Nephron progenitor cell (in vitro differentiated cells): ENCODE measurements around the gene SIX3.
A peak's percentile ranks its signal among the peaks of the same experiment; 100 is the strongest.

Source experiments
- DNase-seq: peaks from one replicate; pipeline ENCODE4 v3.0.0; 2021
- H3K27ac Mint-ChIP-seq: 2 replicates; pipeline ENCODE4 v1.8.0; 2021; ENCODE audit warnings: mild to moderate bottlenecking, moderate library complexity, mixed read lengths
- H3K27me3 Mint-ChIP-seq: 2 replicates; pipeline ENCODE4 v1.8.0; 2021; ENCODE audit warnings: mild to moderate bottlenecking, low read depth, mixed read lengths; ENCODE audit not compliant: poor library complexity
- H3K36me3 Mint-ChIP-seq: 2 replicates; pipeline ENCODE4 v1.8.0; 2021; ENCODE audit warnings: low read depth, mixed read lengths
- H3K4me1 Mint-ChIP-seq: 2 replicates; pipeline ENCODE4 v1.8.0; 2021; ENCODE audit warnings: mixed read lengths
- H3K4me3 Mint-ChIP-seq: 2 replicates; pipeline ENCODE4 v1.8.0; 2021; ENCODE audit warnings: mild to moderate bottlenecking, moderate library complexity, mixed read lengths
- H3K9me3 Mint-ChIP-seq: 2 replicates; pipeline ENCODE4 v1.8.0; 2021; ENCODE audit warnings: mild to moderate bottlenecking, moderate library complexity, mixed read lengths
- TF ChIP-seq, protein P1 (sequence below): fragments of 200-600 bp; sonication (generic); IDR thresholded peaks from 2 replicates; pipeline ENCODE4 v1.5.0; 2021; ENCODE audit warnings: antibody characterized with exemption

Gene SIX3

DNA sequence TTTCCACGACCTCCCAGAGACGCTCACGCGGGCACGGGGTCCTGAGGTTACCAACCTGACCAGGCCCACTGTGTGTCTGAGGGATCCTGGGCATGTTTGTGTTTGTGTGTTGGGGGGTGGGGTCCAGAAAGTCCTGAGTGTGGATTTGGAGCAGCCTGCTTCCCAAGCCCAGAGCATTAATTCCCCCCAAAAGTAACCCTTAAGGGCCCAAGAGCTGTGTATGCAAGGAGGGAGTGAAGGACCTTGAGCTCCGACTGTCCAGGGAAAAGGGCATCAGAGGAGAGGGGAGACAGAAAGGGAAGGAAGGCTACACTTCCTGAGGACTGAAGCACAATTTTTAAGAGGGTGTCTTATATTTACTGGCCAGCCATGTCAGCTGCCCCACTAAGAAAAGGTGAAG is 5.2 kb upstream of the SIX3 start:
- no peak for DNase-seq
- Mint-ChIP-seq H3K36me3 (no peaks in the 10 kb centered on the region), H3K9me3 (no peaks in the 10 kb centered on the region), H3K4me3 (no peak overlapping the region), H3K27me3 (peaks cover 98% of the 10 kb centered on the region), H3K4me1 (peaks cover 6% of the 10 kb centered on the region), H3K27ac (no peak overlapping the region)
- TF ChIP-seq, protein P1, sequence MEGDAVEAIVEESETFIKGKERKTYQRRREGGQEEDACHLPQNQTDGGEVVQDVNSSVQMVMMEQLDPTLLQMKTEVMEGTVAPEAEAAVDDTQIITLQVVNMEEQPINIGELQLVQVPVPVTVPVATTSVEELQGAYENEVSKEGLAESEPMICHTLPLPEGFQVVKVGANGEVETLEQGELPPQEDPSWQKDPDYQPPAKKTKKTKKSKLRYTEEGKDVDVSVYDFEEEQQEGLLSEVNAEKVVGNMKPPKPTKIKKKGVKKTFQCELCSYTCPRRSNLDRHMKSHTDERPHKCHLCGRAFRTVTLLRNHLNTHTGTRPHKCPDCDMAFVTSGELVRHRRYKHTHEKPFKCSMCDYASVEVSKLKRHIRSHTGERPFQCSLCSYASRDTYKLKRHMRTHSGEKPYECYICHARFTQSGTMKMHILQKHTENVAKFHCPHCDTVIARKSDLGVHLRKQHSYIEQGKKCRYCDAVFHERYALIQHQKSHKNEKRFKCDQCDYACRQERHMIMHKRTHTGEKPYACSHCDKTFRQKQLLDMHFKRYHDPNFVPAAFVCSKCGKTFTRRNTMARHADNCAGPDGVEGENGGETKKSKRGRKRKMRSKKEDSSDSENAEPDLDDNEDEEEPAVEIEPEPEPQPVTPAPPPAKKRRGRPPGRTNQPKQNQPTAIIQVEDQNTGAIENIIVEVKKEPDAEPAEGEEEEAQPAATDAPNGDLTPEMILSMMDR: no peak

DNA sequence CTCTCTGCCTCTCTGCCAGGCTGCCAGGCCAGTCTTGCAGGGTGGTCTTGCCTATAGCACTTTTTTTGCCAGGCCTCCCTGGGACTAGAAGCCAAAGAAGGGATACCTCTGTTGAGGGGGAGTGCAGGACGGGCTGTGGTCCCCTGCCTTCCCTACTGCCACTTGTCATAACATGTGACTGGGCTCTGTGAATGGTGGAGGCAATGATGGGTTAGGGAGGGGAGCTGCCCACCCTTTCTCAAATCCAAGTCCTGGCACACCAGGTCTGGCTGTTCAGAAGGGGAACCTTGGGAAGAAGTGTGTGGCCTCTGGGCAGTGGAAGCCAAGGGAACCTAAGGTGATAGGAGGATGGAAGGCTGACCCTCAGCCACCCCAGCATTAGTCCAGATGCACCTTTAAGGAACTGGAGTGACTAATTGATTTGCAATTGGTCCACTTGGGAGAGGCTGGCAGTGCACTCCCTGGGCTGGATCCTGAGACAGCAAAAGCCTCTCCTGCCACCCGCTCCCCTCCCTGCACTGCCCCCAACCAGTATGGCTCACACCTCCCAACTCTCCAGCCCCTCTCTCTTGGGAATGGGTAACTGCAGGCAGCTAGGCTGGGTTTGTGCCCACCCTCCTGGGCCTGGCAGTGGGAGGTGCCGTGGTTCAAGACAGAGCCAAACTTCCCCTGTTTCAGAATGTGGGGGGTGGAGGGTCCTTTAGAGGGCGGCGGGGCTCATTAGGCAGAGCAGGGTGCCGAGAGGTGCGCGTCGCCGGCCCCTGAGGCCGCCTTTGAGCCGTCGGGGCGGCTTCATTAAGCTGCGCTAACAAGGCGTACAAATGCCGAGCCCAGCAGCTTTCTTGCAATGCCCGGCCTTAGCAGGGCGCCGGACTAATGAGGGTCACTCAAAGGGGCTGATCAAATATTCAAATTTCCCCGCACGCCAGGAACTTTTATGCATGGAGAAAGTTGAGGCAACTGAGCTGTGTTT is 4.5 kb upstream of the SIX3 start:
- DNase-seq: no peak
- Mint-ChIP-seq H3K27ac (no peak overlapping the region), H3K4me1 (peaks cover 12% of the 10 kb centered on the region), H3K27me3 (peaks cover 98% of the 10 kb centered on the region), H3K36me3 (no peaks in the 10 kb centered on the region), H3K4me3 (no peak overlapping the region), H3K9me3 (no peaks in the 10 kb centered on the region)
- TF ChIP-seq, protein P1: no peak

DNA sequence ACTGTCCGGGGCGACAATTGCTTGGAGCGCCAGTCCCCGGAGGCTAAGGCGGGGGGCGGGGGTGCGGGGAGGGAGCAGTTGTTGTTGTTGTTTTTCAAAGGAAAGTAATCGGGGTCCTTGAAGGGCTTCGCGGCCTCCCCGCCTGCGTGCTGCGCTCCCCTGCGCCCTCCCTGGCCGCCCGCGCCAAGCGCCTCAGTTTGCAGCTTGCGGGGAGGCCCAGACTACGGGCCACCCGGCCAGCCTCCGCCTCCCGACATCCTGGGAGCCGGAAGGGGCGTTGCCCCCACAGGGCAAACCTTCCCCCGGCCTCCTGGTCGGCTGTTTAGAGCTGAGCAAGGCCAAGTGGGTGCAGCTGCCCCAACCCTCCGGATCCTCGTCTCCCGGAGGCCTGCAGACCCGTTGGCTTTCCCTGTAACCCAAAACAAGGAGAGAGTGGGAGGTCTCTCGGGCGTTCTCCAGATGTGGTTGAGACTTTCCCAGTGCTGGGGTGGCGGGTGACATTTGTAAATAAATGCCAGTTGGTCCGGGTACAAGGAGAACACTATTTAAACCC is 3.7 kb upstream of the SIX3 start:
- Mint-ChIP-seq H3K27me3 (peaks cover 98% of the 10 kb centered on the region), H3K4me3 (no peak overlapping the region), H3K4me1 (peaks cover 12% of the 10 kb centered on the region), H3K9me3 (no peaks in the 10 kb centered on the region), H3K27ac (no peak overlapping the region), H3K36me3 (no peaks in the 10 kb centered on the region)
- TF ChIP-seq, protein P1: no peak
- no peak for DNase-seq

DNA sequence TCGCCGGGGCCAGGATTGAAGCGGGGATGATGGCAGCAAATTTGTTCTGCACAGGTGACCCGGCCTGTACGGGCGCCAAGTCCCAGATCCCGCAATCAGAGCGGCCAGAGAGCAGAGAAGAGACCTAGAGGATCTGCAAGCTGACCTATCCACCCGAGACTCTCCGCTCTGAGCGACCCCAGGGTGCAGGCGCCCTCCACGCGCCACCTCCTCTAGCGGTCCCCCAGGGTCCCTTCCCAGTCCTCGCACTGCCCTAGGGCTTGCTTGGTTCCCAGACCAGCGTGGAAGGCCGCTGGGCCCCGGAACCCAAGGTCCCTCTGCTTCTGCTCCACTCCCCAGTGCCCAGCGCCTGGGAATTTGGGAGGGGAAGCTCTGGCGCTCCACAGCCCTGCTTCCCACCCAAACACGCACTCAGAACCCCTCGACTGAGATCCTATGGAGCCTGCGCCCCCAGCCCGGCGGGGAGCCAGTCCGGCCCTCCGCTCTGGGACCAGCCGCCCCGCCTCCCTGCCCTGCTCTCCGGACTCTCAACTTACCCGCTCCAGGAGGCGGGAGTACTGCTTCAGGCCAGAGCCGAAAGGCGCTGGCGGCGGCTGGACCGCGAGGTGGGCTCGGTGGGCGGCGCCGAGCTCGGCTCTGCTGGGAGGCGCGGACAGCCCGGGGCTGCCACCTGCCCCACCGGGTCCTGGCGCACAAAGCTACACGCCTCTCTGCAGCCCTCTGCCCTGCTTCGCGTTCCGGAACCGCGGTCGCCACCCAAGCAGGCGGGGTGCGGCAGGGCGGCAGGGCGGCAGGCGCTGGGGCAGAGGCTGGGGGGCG is 3.0 kb upstream of the SIX3 start:
- Mint-ChIP-seq H3K9me3 (no peaks in the 10 kb centered on the region), H3K27ac (no peak overlapping the region), H3K4me1 (peaks cover 19% of the 10 kb centered on the region), H3K36me3 (no peaks in the 10 kb centered on the region), H3K27me3 (peaks cover 98% of the 10 kb centered on the region), H3K4me3 (no peak overlapping the region)
- TF ChIP-seq, protein P1: no peak
- peak; percentile 61 for DNase-seq

DNA sequence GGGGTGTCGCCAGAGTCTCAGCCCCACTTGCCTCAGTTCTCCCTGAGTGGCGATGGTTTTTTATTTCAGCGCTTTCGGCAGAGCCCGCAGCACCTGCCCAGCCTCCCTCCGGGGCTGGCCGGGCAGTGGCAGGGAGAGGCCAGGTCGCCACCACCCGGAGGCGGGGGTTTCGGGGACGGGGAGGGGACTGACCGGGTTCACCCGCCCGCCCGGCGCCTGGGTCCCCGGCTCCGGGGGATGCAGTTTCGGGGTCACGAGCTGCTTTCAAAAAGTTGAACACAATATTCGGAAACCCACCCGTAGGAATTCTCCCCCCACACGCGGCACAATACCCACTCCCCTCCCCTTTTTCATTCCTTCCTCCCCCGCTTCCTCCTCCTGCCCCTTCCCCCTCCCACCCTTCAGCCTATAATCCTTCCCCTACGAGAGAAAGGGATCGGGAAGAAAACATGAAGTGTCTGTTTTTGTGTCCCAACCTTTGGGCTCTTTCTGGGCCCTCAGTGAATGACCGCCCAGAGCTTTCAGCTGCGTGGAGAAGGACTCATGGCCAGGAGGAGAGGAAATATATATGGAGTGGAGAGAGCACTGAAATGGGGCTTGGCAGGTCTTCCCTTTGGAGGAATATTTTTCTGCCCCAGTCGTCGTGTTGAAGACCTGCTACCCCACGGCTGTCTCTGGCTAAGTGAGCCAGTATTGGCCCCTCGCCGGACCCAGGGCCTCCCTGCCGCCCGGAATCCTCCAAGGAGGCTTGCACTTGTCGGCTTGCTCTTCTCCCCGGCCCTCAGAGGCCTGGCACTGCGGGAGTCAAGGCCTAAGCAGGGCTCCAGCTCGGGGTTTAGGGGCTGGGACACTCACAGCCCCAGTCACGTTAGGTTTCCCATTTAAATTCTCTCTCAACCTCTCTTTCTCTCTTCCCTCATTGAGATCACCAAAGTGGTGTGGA is 2.1 kb upstream of the SIX3 start:
- Mint-ChIP-seq H3K9me3 (no peaks in the 10 kb centered on the region), H3K4me1 (peaks cover 19% of the 10 kb centered on the region), H3K4me3 (no peak overlapping the region), H3K27me3 (peaks cover 98% of the 10 kb centered on the region), H3K36me3 (no peaks in the 10 kb centered on the region), H3K27ac (no peak overlapping the region)
- DNase-seq: no peak
- TF ChIP-seq, protein P1: no peak
